Peyer's patch (tissue), 4 donors: Measurements from ENCODE around the gene MOG.

ENCODE experiments used
- POLR2A ChIP-seq, 2 donors: fragments of 450-650 bp; IDR thresholded peaks; one replicate each; pipeline ENCODE4 v1.5.1; 2017; ENCODE audit warnings: antibody characterized with exemption in 2 of 2, mild to moderate bottlenecking in 2 of 2, moderate library complexity in 2 of 2
- TF ChIP-seq, protein P1 (sequence below), 6 experiments: fragments of 450-650 bp in 4 of 6; fragments of 200-600 bp in 2 of 6; sonication (generic) in 1 of 6; IDR thresholded peaks; one replicate each; pipeline ENCODE4 v1.5.1; 2017 to 2019; ENCODE audit warnings: antibody characterized with exemption in 6 of 6, mild to moderate bottlenecking in 3 of 6, moderate library complexity in 1 of 6

GRCh38 chr6:29673161-29673560, 16.3 kb downstream of the MOG start:
- TF ChIP-seq POLR2A (IDR thresholded peaks at IDR 0.05) = no peak
- TF ChIP-seq, protein P1, sequence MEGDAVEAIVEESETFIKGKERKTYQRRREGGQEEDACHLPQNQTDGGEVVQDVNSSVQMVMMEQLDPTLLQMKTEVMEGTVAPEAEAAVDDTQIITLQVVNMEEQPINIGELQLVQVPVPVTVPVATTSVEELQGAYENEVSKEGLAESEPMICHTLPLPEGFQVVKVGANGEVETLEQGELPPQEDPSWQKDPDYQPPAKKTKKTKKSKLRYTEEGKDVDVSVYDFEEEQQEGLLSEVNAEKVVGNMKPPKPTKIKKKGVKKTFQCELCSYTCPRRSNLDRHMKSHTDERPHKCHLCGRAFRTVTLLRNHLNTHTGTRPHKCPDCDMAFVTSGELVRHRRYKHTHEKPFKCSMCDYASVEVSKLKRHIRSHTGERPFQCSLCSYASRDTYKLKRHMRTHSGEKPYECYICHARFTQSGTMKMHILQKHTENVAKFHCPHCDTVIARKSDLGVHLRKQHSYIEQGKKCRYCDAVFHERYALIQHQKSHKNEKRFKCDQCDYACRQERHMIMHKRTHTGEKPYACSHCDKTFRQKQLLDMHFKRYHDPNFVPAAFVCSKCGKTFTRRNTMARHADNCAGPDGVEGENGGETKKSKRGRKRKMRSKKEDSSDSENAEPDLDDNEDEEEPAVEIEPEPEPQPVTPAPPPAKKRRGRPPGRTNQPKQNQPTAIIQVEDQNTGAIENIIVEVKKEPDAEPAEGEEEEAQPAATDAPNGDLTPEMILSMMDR (IDR thresholded peaks at IDR 0.05) = no peak
